Measurements from ENCODE around the gene STEAP4. TPM values are rescaled to one million over a fixed set of nuclear protein-coding genes. Genes with fewer than 3 reads are reported as not detected.

STEAP4 gene
- total and polyA plus RNA-seq, 9 of the 15 experiments (the other 6 are each of a cell fraction or from before 2014, with no cell fraction given) = 0.07 TPM; not detected in 8

GRCh38 chr7:88243345-88243909 lies 63.3 kb downstream of the STEAP4 start (continued):
- peak; percentile 63; the same call in 1 of the 2 replicates for TF ChIP-seq ARID2 (IDR thresholded peaks at IDR 0.05)
- TF ChIP-seq DEAF1 (CRISPR knock-in tag; IDR thresholded peaks at IDR 0.05) = peak; percentile 58
- peak; percentile 83 to 84 for TF ChIP-seq RAD21 (CRISPR knock-in tag; conservative IDR thresholded peaks at IDR 0.05 in 1 of 2, IDR thresholded peaks at IDR 0.05 in 1 of 2)
- TF ChIP-seq DIDO1 (tag; IDR thresholded peaks at IDR 0.05; ENCODE audit: low read depth) = no peak
- TF ChIP-seq MEIS2 (IDR thresholded peaks at IDR 0.05; ENCODE audit: partially characterized antibody) = no peak

GRCh38 chr7:88239852-88240251 lies 66.8 kb downstream of the STEAP4 start:
- Histone ChIP-seq H3K36me3 (ENCODE audit: control insufficient read depth, insufficient read depth, low read length) (no peaks in the 10 kb centered on the region), H3K9me3 (replicated peaks; ENCODE audit: control insufficient read depth, insufficient read depth, low read depth, low read length) (no peaks in the 10 kb centered on the region), H3K4me1 (replicated peaks in 1 of 2; ENCODE audit: control insufficient read depth in 2 of 2, insufficient read depth in 2 of 2, low read length in 2 of 2) (no peaks in the 10 kb centered on the region), H3K79me2 (ENCODE audit: control insufficient read depth, insufficient read depth, low read length) (no peaks in the 10 kb centered on the region), H3K9me1 (ENCODE audit: control insufficient read depth, insufficient read depth, low read length) (no peaks in the 10 kb centered on the region), H2AFZ (ENCODE audit: low read depth, low read length) (no peak overlapping the region), H3K9ac (ENCODE audit: insufficient read depth in 1 of 2, low read depth in 2 of 2, low read length in 2 of 2) (no peak overlapping the region), H3K27ac (ENCODE audit: extremely low read depth, low read depth, low read length) (no peak overlapping the region), H3K27me3 (ENCODE audit: control insufficient read depth in 2 of 2, insufficient read depth in 2 of 2, low read length in 2 of 2) (no peaks in the 10 kb centered on the region), H3K4me2 (ENCODE audit: insufficient read depth, low read length) (no peak overlapping the region), H4K20me1 (replicated peaks; ENCODE audit: control insufficient read depth, insufficient read depth, low read length) (no peaks in the 10 kb centered on the region), H3K4me3 (no peak overlapping the region)
- ATAC-seq (no peak), DNase-seq (ENCODE audit: extremely low read depth in 1 of 4, low spot score in 3 of 4) (no peak), FAIRE-seq (no peak)
- intact Hi-C loops (cut with micrococcal nuclease) = loop anchor here (5.0 to 10.0 kb wide), 2 partner anchors 1382 to 1915 kb away; partner anchors contain the start of gene STEAP1
- TF ChIP-seq, protein P1, sequence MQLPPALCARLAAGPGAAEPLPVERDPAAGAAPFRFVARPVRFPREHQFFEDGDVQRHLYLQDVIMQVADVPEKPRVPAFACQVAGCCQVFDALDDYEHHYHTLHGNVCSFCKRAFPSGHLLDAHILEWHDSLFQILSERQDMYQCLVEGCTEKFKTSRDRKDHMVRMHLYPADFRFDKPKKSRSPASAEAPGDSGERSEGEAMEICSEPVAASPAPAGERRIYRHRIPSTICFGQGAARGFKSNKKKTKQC (CRISPR knock-in tag; IDR thresholded peaks at IDR 0.05) = no peak
- TF ChIP-seq RFX7 (CRISPR knock-in tag; IDR thresholded peaks at IDR 0.05) = no peak
- TF ChIP-seq ZNF316 (IDR thresholded peaks at IDR 0.05) = peak; percentile 71
- TF ChIP-seq ZNF785 (CRISPR knock-in tag; IDR thresholded peaks at IDR 0.05) = no peak
- TF ChIP-seq HNRNPUL1 (IDR thresholded peaks at IDR 0.05; ENCODE audit: low read length) = no peak
- no peak for TF ChIP-seq CGGBP1 (CRISPR knock-in tag; IDR thresholded peaks at IDR 0.05)
- TF ChIP-seq ETS1 (conservative IDR thresholded peaks at IDR 0.05; ENCODE audit: control insufficient read depth, low read depth, low read length) = no peak
- in situ Hi-C loops (cut with MboI) = loop anchor here (25.0 kb wide), 1 partner anchor 1897 kb away; no protein-coding TSS in a partner anchor
- ChIA-PET POLR2A (no interaction called here), CTCF (ENCODE audit: low intra/inter-chr PET ratio) (no interaction called here)
- 8% methylated on average over 1 of the region's 1 CpG for WGBS (ENCODE audit: insufficient coverage, low coverage, missing lambda C conversion rate)
- BruUV-seq (replicated peaks) = no TSS peak
